ENCODE measurements around the gene OLR1. TPM values are rescaled to one million over a fixed set of nuclear protein-coding genes. Genes with fewer than 3 reads are reported as not detected.

The OLR1 gene
- total and polyA plus RNA-seq, 2 donors (not counting 1 experiment from before 2014, with no cell fraction given), result not detected

DNA sequence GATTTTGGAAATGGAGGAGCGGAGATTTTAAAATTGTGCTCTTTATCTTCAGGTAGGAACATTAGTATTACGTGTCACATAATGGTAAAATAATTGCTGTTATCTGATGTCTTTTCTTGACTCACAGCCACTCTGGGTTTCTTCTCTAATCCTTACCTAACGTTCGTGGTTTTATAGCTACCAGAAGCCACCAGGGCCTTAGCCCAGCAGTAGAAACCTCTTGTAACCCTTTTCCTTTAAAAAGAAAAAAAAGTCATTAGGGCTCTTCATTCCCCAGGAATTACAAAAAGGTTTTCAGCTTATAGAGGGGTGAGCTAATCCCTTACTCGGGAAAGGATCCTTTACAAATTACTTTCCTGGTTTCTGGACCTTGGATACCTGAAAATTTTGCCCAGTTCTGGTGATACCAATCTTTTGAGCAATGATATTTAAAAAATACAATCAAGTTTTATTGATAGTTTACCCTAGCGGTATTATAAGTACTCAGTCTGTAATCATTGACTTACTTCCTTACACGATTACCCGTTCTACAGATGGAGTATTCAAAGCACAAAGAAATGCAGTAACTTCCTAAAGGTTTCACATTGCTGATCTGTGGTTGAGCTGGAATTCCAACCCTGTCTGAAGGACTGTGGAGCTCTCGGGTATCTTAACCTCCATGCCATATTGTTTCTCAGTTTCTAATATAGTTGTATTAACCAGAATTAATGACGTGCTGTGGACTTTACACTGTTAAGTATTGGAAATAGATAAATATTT is 42.4 kb upstream of the OLR1 start:
- peaks cover 27% of the 10 kb centered on the region for H3K27me3 Mint-ChIP-seq
- no peak for TF ChIP-seq EZH2 (IDR thresholded peaks at IDR 0.05; ENCODE audit: borderline replicate concordance, insufficient read depth, low read depth, low read length, poor library complexity, severe bottlenecking)
- TF ChIP-seq, protein P1, sequence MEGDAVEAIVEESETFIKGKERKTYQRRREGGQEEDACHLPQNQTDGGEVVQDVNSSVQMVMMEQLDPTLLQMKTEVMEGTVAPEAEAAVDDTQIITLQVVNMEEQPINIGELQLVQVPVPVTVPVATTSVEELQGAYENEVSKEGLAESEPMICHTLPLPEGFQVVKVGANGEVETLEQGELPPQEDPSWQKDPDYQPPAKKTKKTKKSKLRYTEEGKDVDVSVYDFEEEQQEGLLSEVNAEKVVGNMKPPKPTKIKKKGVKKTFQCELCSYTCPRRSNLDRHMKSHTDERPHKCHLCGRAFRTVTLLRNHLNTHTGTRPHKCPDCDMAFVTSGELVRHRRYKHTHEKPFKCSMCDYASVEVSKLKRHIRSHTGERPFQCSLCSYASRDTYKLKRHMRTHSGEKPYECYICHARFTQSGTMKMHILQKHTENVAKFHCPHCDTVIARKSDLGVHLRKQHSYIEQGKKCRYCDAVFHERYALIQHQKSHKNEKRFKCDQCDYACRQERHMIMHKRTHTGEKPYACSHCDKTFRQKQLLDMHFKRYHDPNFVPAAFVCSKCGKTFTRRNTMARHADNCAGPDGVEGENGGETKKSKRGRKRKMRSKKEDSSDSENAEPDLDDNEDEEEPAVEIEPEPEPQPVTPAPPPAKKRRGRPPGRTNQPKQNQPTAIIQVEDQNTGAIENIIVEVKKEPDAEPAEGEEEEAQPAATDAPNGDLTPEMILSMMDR (IDR thresholded peaks at IDR 0.05), result no peak
- Histone ChIP-seq H2AFZ (ENCODE audit: insufficient read depth, low read depth, low read length, poor library complexity, severe bottlenecking) (no peak overlapping the region), H3K79me2 (ENCODE audit: control insufficient read depth, insufficient read depth, low read length) (no peaks in the 10 kb centered on the region), H3K4me3 (ENCODE audit: control extremely low read depth in 1 of 5, extremely low read depth in 1 of 5, insufficient read depth in 1 of 5, low read depth in 2 of 5, low read length in 4 of 5) (peak overlapping the region in 4 of 5 experiments; percentile 66 to 84 (median 82)), H3K9me3 (ENCODE audit: control extremely low read depth in 1 of 3, control insufficient read depth in 2 of 3, insufficient read depth in 1 of 3, low read length in 2 of 3) (peaks cover 0 to 3% (median 0%) of the 10 kb centered on the region in 3 donors), H3K9ac (ENCODE audit: low read length) (no peak overlapping the region), H4K20me1 (ENCODE audit: control insufficient read depth, insufficient read depth, low read length, poor library complexity, severe bottlenecking) (no peaks in the 10 kb centered on the region), H3K36me3 (replicated peaks in 1 of 2; ENCODE audit: control extremely low read depth in 1 of 2, control insufficient read depth in 1 of 2, extremely low read depth in 1 of 2, insufficient read depth in 2 of 2, low read length in 1 of 2) (no peaks in the 10 kb centered on the region), H3K27me3 (replicated peaks in 1 of 4; ENCODE audit: control extremely low read depth in 1 of 4, control insufficient read depth in 3 of 4, insufficient read depth in 4 of 4, low read length in 3 of 4) (peaks cover 0 to 39% (median 20%) of the 10 kb centered on the region in 4 experiments), H3K27ac (ENCODE audit: low read length in 2 of 2) (no peak overlapping the region), H3K4me1 (ENCODE audit: control insufficient read depth in 2 of 2, insufficient read depth in 2 of 2, low read length in 2 of 2) (peaks cover 13 to 18% of the 10 kb centered on the region in 2 donors), H3K4me2 (replicated peaks; ENCODE audit: low read depth, low read length, poor library complexity, severe bottlenecking) (peak overlapping the region; percentile 88)
- WGBS (ENCODE audit: insufficient coverage), result no CpG with 5 or more reads among the region's 10 CpGs
- H3K4me1 Mint-ChIP-seq, result peaks cover 19% of the 10 kb centered on the region
- ATAC-seq (ENCODE audit: low read depth) (no peak), DNase-seq (no peak)
- ChIA-PET CTCF (interaction anchor here (1.1 kb wide), 1 partner anchor 349 kb away, joined by 3 read pairs; no protein-coding TSS in a partner anchor), POLR2A (interaction anchor here (1.0 kb wide), 1 partner anchor 18 kb away, joined by 3 read pairs; no protein-coding TSS in a partner anchor)
- peak overlapping the region; percentile 95 for H3K4me3 Mint-ChIP-seq
- peak overlapping the region; percentile 72 for H3K27ac Mint-ChIP-seq
- no peaks in the 10 kb centered on the region for H3K9me3 Mint-ChIP-seq (ENCODE audit: insufficient read depth)
- intact Hi-C loops (cut with micrococcal nuclease), result loop anchor here (10.0 kb wide), 1 partner anchor 960 kb away; the partner anchor contains the start of gene SMIM10L1
